ENCODE data around the gene MC2R.

DNA sequence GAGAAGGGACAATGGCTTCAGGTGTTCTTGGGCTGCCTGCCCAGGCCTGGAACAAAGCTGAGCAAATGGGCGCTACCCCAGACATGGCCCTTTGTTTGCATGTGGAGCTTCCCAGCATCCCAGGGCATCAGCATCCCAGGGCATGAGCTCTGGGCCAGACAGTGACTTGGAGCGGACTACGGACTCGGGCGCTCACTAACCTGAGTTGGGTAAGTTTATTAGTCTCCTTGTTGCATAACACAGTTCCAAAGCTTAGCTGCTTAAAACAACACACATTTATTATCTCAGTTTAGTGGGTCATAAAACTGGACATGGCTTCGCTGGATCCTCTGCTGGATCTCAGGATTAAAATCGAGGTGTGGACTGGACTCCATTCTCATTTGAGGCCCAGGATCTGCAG lies 35.8 kb downstream of the MC2R start:
- TF ChIP-seq, protein P1, sequence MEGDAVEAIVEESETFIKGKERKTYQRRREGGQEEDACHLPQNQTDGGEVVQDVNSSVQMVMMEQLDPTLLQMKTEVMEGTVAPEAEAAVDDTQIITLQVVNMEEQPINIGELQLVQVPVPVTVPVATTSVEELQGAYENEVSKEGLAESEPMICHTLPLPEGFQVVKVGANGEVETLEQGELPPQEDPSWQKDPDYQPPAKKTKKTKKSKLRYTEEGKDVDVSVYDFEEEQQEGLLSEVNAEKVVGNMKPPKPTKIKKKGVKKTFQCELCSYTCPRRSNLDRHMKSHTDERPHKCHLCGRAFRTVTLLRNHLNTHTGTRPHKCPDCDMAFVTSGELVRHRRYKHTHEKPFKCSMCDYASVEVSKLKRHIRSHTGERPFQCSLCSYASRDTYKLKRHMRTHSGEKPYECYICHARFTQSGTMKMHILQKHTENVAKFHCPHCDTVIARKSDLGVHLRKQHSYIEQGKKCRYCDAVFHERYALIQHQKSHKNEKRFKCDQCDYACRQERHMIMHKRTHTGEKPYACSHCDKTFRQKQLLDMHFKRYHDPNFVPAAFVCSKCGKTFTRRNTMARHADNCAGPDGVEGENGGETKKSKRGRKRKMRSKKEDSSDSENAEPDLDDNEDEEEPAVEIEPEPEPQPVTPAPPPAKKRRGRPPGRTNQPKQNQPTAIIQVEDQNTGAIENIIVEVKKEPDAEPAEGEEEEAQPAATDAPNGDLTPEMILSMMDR (conservative IDR thresholded peaks at IDR 0.05) = no peak
- no peak for TF ChIP-seq ZFX (IDR thresholded peaks at IDR 0.05)
